Immature natural killer cell (primary cell): ENCODE results near the gene DACH1. TPM values are rescaled to one million over a fixed set of nuclear protein-coding genes. Genes with fewer than 3 reads are reported as not detected.

Source experiments
- DNase-seq, 3 donors: peaks; one replicate each; pipeline ENCODE4 v3.0.0; 2022; ENCODE audit warnings: mixed read lengths in 1 of 3
- H3K27ac Mint-ChIP-seq, 6 donors: one replicate each; pipeline ENCODE4 v1.8.0; 2020; ENCODE audit warnings: mixed read lengths in 6 of 6, mild to moderate bottlenecking in 5 of 6, inconsistent platforms in 4 of 6, moderate library complexity in 3 of 6
- H3K27me3 Mint-ChIP-seq, 3 donors: one replicate each; pipeline ENCODE4 v1.8.0; 2020 to 2021; ENCODE audit warnings: low read depth in 3 of 3, mild to moderate bottlenecking in 3 of 3, mixed read lengths in 3 of 3, moderate library complexity in 3 of 3, inconsistent platforms in 1 of 3
- H3K36me3 Mint-ChIP-seq, 3 donors: one replicate each; pipeline ENCODE4 v1.8.0; 2020; ENCODE audit warnings: mixed read lengths in 3 of 3, inconsistent platforms in 2 of 3, mild to moderate bottlenecking in 2 of 3
- H3K4me1 Mint-ChIP-seq, 2 donors: one replicate each; pipeline ENCODE4 v1.8.0; 2020; ENCODE audit warnings: inconsistent platforms in 2 of 2, mild to moderate bottlenecking in 2 of 2, mixed read lengths in 2 of 2, moderate library complexity in 1 of 2
- H3K4me3 Mint-ChIP-seq, 5 donors: one replicate each; pipeline ENCODE4 v1.8.0; 2020; ENCODE audit warnings: mild to moderate bottlenecking in 5 of 5, mixed read lengths in 5 of 5, inconsistent platforms in 3 of 5, moderate library complexity in 3 of 5
- H3K9me3 Mint-ChIP-seq, 6 donors: one replicate each; pipeline ENCODE4 v1.8.0; 2020; ENCODE audit warnings: mild to moderate bottlenecking in 6 of 6, mixed read lengths in 6 of 6, inconsistent platforms in 4 of 6, moderate library complexity in 3 of 6
- polyA plus RNA-seq, 3 donors: library from polyadenylated mRNA; unstranded; fragments of 300-500 nt; fragmentation: Illumina TruSeq; gene quantifications; one replicate each; pipeline ENCODE4 v1.2.3, GENCODE V29; 2021

Gene DACH1
- polyA plus RNA-seq, 3 donors from 2014 or later = 0.08 to 0.72 (median 0.32) TPM

- Mint-ChIP-seq H3K4me3 (no peak overlapping the region), H3K9me3 (peaks cover 0 to 19% (median 0%) of the 10 kb centered on the region in 6 donors), H3K27me3 (no peaks in the 10 kb centered on the region), H3K4me1 (no peaks in the 10 kb centered on the region), H3K36me3 (no peaks in the 10 kb centered on the region), H3K27ac (no peak overlapping the region)
- no peak for DNase-seq
Observed at GRCh38 chr13:71721104-71721503, 145.9 kb downstream of the DACH1 start.

GRCh38 chr13:71718931-71719330 lies 148.1 kb downstream of the DACH1 start:
- Mint-ChIP-seq H3K27ac (no peak overlapping the region), H3K9me3 (peaks cover 0 to 19% (median 0%) of the 10 kb centered on the region in 6 donors), H3K4me3 (no peak overlapping the region)

GRCh38 chr13:71714802-71715375 lies 152.1 kb downstream of the DACH1 start:
- H3K4me3 Mint-ChIP-seq = no peak overlapping the region
- no peaks in the 10 kb centered on the region for H3K36me3 Mint-ChIP-seq
- DNase-seq = no peak
- peaks cover 0 to 2% (median 0%) of the 10 kb centered on the region in 3 donors for H3K27me3 Mint-ChIP-seq
- H3K9me3 Mint-ChIP-seq = peaks cover 0 to 29% (median 3%) of the 10 kb centered on the region in 6 donors
- no peak overlapping the region for H3K27ac Mint-ChIP-seq
- no peaks in the 10 kb centered on the region for H3K4me1 Mint-ChIP-seq

More at GRCh38 chr13:71718931-71719330, 148.1 kb downstream of the DACH1 start:
- no peaks in the 10 kb centered on the region for H3K4me1 Mint-ChIP-seq
- H3K27me3 Mint-ChIP-seq = no peaks in the 10 kb centered on the region
- DNase-seq = no peak
- no peaks in the 10 kb centered on the region for H3K36me3 Mint-ChIP-seq

GRCh38 chr13:71712988-71713653 lies 153.9 kb downstream of the DACH1 start:
- DNase-seq = no peak
- Mint-ChIP-seq H3K27ac (no peak overlapping the region), H3K9me3 (peaks cover under 1 to 27% (median 4%) of the 10 kb centered on the region in 6 donors), H3K27me3 (peaks cover 0 to 2% (median 0%) of the 10 kb centered on the region in 3 donors), H3K36me3 (no peaks in the 10 kb centered on the region), H3K4me1 (no peaks in the 10 kb centered on the region), H3K4me3 (no peak overlapping the region)

DNA sequence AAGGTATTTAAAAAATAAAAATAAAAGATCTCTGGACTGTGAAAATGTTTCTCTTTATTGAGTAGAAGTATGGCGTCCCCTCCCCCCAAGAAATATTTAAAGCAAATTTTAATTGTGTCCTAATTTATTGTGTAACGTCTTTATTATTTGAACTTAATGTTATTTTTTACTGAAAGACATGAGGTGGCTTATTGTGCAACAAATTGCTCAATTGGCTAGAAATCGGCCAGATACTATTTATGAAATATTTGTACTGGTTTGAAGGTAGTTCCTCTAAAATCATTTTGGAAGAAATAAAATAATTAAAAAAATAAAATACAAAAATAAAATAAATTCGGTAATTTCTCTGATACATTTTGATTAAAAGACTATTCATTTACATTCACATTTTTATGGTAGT lies 162.3 kb downstream of the DACH1 start:
- no peak for DNase-seq
- peaks cover 2 to 31% (median 11%) of the 10 kb centered on the region in 6 donors for H3K9me3 Mint-ChIP-seq
- H3K27ac Mint-ChIP-seq = no peak overlapping the region
- peaks cover 0 to 2% (median 0%) of the 10 kb centered on the region in 3 donors for H3K36me3 Mint-ChIP-seq
- peaks cover 0 to 3% (median 0%) of the 10 kb centered on the region in 3 donors for H3K27me3 Mint-ChIP-seq
- H3K4me1 Mint-ChIP-seq = no peaks in the 10 kb centered on the region
- no peak overlapping the region for H3K4me3 Mint-ChIP-seq

- Mint-ChIP-seq H3K9me3 (peaks cover 0 to 25% (median 11%) of the 10 kb centered on the region in 6 donors), H3K36me3 (peaks cover 0 to 2% (median 0%) of the 10 kb centered on the region in 3 donors), H3K27ac (no peak overlapping the region), H3K4me1 (no peaks in the 10 kb centered on the region), H3K4me3 (no peak overlapping the region), H3K27me3 (peaks cover 0 to 3% (median 0%) of the 10 kb centered on the region in 3 donors)
- DNase-seq = no peak
Observed at GRCh38 chr13:71703138-71703537, 163.9 kb downstream of the DACH1 start.

DNA sequence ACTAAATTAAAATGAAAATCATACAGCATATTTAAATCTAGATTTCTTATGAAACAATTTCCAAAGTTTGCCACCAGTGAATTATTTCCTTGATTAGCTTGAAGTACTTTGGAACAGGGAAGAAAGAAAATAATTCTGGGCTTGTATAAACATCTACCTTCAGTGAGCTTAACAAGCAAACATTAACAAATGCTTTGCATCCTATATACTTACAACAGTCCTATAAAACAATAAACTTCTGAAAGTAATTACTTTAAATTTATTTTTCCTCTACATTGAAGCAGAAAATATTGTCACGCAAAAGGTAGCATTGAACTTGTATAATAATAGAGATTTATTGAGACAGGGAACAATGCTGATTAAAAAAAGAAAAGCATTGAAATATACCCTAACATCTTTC lies 164.8 kb downstream of the DACH1 start:
- Mint-ChIP-seq H3K9me3 (peaks cover 0 to 25% (median 7%) of the 10 kb centered on the region in 6 donors), H3K4me1 (no peaks in the 10 kb centered on the region), H3K27me3 (peaks cover 0 to 2% (median 0%) of the 10 kb centered on the region in 3 donors), H3K36me3 (peaks cover 0 to 2% (median 0%) of the 10 kb centered on the region in 3 donors), H3K27ac (no peak overlapping the region), H3K4me3 (no peak overlapping the region)
- no peak for DNase-seq

DNA sequence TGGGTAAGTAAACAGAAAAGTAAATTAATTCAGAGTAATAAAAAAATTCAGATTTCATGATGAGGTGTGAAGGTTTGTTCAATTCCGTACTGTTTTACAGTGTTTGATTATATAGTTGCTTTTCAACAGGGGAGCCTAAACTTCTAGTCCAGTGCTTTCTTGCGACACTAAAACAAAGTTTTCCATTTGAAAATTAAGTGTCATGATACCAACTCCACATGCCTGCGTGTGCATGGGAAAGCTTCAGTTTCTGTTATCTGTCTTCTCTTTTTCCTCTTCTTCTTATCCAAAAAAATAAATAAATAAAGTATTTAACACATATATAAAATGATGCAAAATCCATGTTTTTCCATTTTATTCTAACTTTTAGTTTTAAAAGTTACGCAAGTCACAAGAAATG lies 165.3 kb downstream of the DACH1 start:
- Mint-ChIP-seq H3K4me3 (no peak overlapping the region), H3K4me1 (no peaks in the 10 kb centered on the region), H3K9me3 (peaks cover 2 to 25% (median 8%) of the 10 kb centered on the region in 6 donors), H3K36me3 (peaks cover 0 to 2% (median 0%) of the 10 kb centered on the region in 3 donors), H3K27me3 (peaks cover 0 to 2% (median 0%) of the 10 kb centered on the region in 3 donors), H3K27ac (no peak overlapping the region)
- DNase-seq = no peak

- Mint-ChIP-seq H3K27me3 (peaks cover 0 to 2% (median 0%) of the 10 kb centered on the region in 3 donors), H3K36me3 (peaks cover 0 to 2% (median 0%) of the 10 kb centered on the region in 3 donors), H3K4me3 (no peak overlapping the region), H3K4me1 (no peaks in the 10 kb centered on the region), H3K27ac (no peak overlapping the region), H3K9me3 (peaks cover 2 to 24% (median 10%) of the 10 kb centered on the region in 6 donors)
- DNase-seq = no peak
Observed at GRCh38 chr13:71699342-71699741, 167.7 kb downstream of the DACH1 start.

DNA sequence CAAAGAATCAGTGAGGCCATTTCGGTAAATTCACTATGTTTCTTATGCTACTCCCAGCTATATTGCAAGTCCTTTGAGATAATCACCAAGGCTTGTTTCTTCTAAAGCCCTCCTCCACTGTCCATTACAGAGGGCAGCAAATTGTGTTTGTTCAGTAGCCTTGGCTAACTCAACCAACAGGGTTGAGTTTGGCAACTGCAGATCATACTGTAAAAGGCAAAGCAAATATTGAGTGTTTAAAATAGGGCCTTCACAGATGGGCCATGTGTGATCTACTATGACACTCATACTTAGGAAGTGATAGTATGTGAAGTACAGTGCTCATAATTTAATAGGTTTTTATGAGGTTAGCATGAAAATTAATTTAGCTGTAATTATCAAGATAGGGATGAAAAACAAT lies 171.3 kb downstream of the DACH1 start:
- no peaks in the 10 kb centered on the region for H3K4me1 Mint-ChIP-seq
- no peak for DNase-seq
- no peak overlapping the region for H3K4me3 Mint-ChIP-seq
- H3K9me3 Mint-ChIP-seq = peaks cover 0 to 10% (median 2%) of the 10 kb centered on the region in 6 donors
- H3K27me3 Mint-ChIP-seq = peaks cover 0 to 2% (median 0%) of the 10 kb centered on the region in 3 donors
- H3K27ac Mint-ChIP-seq = no peak overlapping the region
- no peaks in the 10 kb centered on the region for H3K36me3 Mint-ChIP-seq

DNA sequence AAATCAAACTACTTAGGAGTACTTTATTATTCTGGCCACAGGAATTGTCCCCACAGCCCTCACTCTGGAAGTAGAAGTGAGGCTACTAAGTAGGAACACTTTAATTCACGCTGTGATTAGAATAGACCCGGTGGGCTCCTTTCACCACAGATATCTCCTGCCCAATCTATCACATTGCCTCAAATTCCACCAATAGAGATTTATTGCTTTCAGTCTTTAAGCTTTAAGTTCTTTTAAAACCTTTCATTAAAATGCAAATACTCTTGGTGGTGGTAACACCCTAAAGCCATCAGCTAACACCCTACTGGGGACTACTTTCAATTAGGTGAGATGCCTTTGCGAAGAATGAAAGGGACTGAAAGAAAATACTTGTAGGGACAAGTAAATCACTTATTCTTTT lies 181.9 kb downstream of the DACH1 start:
- Mint-ChIP-seq H3K9me3 (peaks cover 0 to 20% (median 4%) of the 10 kb centered on the region in 6 donors), H3K4me1 (no peaks in the 10 kb centered on the region)

GRCh38 chr13:71681901-71682613 lies 184.9 kb downstream of the DACH1 start:
- Mint-ChIP-seq H3K4me3 (no peak overlapping the region), H3K9me3 (peaks cover 0 to 20% (median 6%) of the 10 kb centered on the region in 6 donors), H3K4me1 (no peaks in the 10 kb centered on the region), H3K27me3 (peaks cover 0 to 3% (median 0%) of the 10 kb centered on the region in 3 donors), H3K27ac (no peak overlapping the region), H3K36me3 (no peaks in the 10 kb centered on the region)
- no peak for DNase-seq

More for the DNA sequence above, 181.9 kb downstream of the DACH1 start:
- Mint-ChIP-seq H3K27ac (no peak overlapping the region), H3K36me3 (no peaks in the 10 kb centered on the region), H3K4me3 (no peak overlapping the region), H3K27me3 (peaks cover 0 to 3% (median 0%) of the 10 kb centered on the region in 3 donors)
- no peak for DNase-seq

GRCh38 chr13:71677124-71677523 lies 189.9 kb downstream of the DACH1 start:
- DNase-seq = no peak
- Mint-ChIP-seq H3K9me3 (peaks cover 0 to 6% (median 0%) of the 10 kb centered on the region in 6 donors), H3K27ac (no peak overlapping the region)

DNA sequence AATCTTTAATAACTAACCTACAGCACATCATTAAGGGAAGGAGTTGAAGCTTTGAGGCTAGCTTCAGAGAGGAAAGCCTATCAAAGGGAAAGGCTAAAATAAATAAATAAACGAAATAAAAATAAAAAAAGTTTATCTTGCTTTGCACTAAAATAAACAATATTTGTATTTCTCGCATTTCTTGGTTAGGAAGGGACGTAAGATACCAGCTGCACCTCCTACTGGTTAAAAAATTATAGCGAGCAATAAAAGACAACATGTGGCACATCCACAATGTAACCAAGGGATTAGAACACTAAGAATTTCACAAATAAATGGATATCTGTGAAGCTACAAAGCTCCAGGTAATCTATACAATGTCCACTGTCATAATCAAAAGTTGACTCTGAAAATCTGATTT lies 194.5 kb downstream of the DACH1 start:
- no peaks in the 10 kb centered on the region for H3K27me3 Mint-ChIP-seq
- H3K4me3 Mint-ChIP-seq = no peak overlapping the region
- no peaks in the 10 kb centered on the region for H3K36me3 Mint-ChIP-seq

More at GRCh38 chr13:71677124-71677523, 189.9 kb downstream of the DACH1 start:
- H3K27me3 Mint-ChIP-seq = no peaks in the 10 kb centered on the region
- H3K4me1 Mint-ChIP-seq = peaks cover 3 to 6% of the 10 kb centered on the region in 2 donors
- no peak overlapping the region for H3K4me3 Mint-ChIP-seq
- H3K36me3 Mint-ChIP-seq = no peaks in the 10 kb centered on the region

More for the DNA sequence above, 194.5 kb downstream of the DACH1 start:
- Mint-ChIP-seq H3K9me3 (peaks cover 0 to 3% (median under 1%) of the 10 kb centered on the region in 6 donors), H3K27ac (no peak overlapping the region), H3K4me1 (peaks cover 3 to 6% of the 10 kb centered on the region in 2 donors)
- DNase-seq = no peak
